IMR-90 (cell line): ENCODE data around the gene BSND. TPM values are rescaled to one million over a fixed set of nuclear protein-coding genes. Genes with fewer than 3 reads are reported as not detected.

Experiments used
- ATAC-seq: fragments of 200-7000 bp; cut with Tn5 transposase; 2 replicates; pipeline ENCODE4 v1.9.1; 2020; ENCODE audit warnings: low read depth, mild to moderate bottlenecking, moderate library complexity
- BruUV-seq: library from RNA; stranded (reverse); fragments of 400-500 nt; replicated peaks from 2 replicates; lab custom pipeline; 2021; lab: Mats Ljungman, UMichigan
- CTCF ChIA-PET: fragments of 300-600 bp; formaldehyde crosslinking; extraction: SDS; loops from one replicate; lab custom pipeline; 2021; ENCODE audit warnings: antibody characterized with exemption; lab: Yijun Ruan, JAX
- POLR2A ChIA-PET: fragments of 300-600 bp; sonication (Branson Sonifier 250); formaldehyde crosslinking; loops from one replicate; lab custom pipeline; 2022; ENCODE audit warnings: antibody characterized with exemption; ENCODE audit not compliant: unreplicated experiment; lab: Charles Lee
- DNase-seq: peaks from one replicate; pipeline ENCODE4 v3.0.0; 2013
- H2AFZ ChIP-seq: replicated peaks from 2 replicates; pipeline ENCODE3; 2013; ENCODE audit warnings: low read length, mild to moderate bottlenecking; ENCODE audit not compliant: poor library complexity
- H2AK5ac ChIP-seq: 2 replicates; pipeline ENCODE4 v1.6.1; 2013; ENCODE audit warnings: low read depth, low read length, inconsistent platforms
- H2AK9ac ChIP-seq: replicated peaks from 2 replicates; pipeline ENCODE3; 2013; ENCODE audit warnings: mild to moderate bottlenecking, low read depth, low read length, moderate library complexity; ENCODE audit not compliant: poor library complexity
- H2BK120ac ChIP-seq: 2 replicates; pipeline ENCODE4 v1.6.1; 2013; ENCODE audit warnings: low read depth, low read length, inconsistent platforms
- H2BK15ac ChIP-seq: 3 replicates; pipeline ENCODE4 v1.6.1; 2013; ENCODE audit warnings: low read depth, low read length, inconsistent platforms
- H2BK20ac ChIP-seq: 2 replicates; pipeline ENCODE4 v1.6.1; 2013; ENCODE audit warnings: low read depth, mild to moderate bottlenecking, inconsistent platforms, low read length, moderate library complexity
- H2BK5ac ChIP-seq: 2 replicates; pipeline ENCODE4 v1.6.1; 2013; ENCODE audit warnings: mild to moderate bottlenecking, low read depth, low read length, inconsistent platforms; ENCODE audit not compliant: poor library complexity, severe bottlenecking
- H3K14ac ChIP-seq: replicated peaks from 2 replicates; pipeline ENCODE4 v1.6.1; 2013; ENCODE audit warnings: low read depth, low read length, inconsistent platforms
- H3K18ac ChIP-seq: 2 replicates; pipeline ENCODE4 v1.6.1; 2013; ENCODE audit warnings: low read depth, low read length, control low read depth
- H3K23ac ChIP-seq: 2 replicates; pipeline ENCODE4 v1.6.1; 2013; ENCODE audit warnings: low read depth, low read length, inconsistent platforms
- H3K27ac ChIP-seq: 2 replicates; pipeline ENCODE4 v1.5.1; 2013; ENCODE audit warnings: mild to moderate bottlenecking, control low read depth, low read length; ENCODE audit not compliant: insufficient read depth
- H3K27me3 ChIP-seq: 2 replicates; pipeline ENCODE4 v1.6.1; 2013; ENCODE audit warnings: low read length; ENCODE audit not compliant: control insufficient read depth, insufficient read depth
- H3K36me3 ChIP-seq: 2 replicates; pipeline ENCODE4 v1.6.1; 2013; ENCODE audit warnings: low read length, mixed read lengths; ENCODE audit not compliant: control insufficient read depth, insufficient read depth
- H3K4ac ChIP-seq: 2 replicates; pipeline ENCODE4 v1.6.1; 2013; ENCODE audit warnings: low read depth, low read length, inconsistent platforms
- H3K4me1 ChIP-seq: 2 replicates; pipeline ENCODE4 v1.6.1; 2013; ENCODE audit warnings: low read length, mixed read lengths; ENCODE audit not compliant: control insufficient read depth, insufficient read depth
- H3K4me2 ChIP-seq: 2 replicates; pipeline ENCODE4 v1.6.1; 2013; ENCODE audit warnings: low read depth, mild to moderate bottlenecking, control low read depth, low read length, moderate library complexity
- H3K4me3 ChIP-seq: 2 replicates; pipeline ENCODE4 v1.5.1; 2013; ENCODE audit warnings: low read depth, mild to moderate bottlenecking, control low read depth, low read length, moderate library complexity; ENCODE audit not compliant: insufficient read depth
- H3K56ac ChIP-seq: 2 replicates; pipeline ENCODE4 v1.6.1; 2013; ENCODE audit warnings: low read length, inconsistent platforms; ENCODE audit not compliant: insufficient read depth; ENCODE audit errors: extremely low read depth
- H3K79me1 ChIP-seq, 2 experiments: 2 replicates each; pipeline ENCODE4 v1.6.1; 2013; ENCODE audit warnings: low read length in 2 of 2, inconsistent platforms in 1 of 2, low read depth in 1 of 2
- H3K9ac ChIP-seq: 2 replicates; pipeline ENCODE4 v1.6.1; 2013; ENCODE audit warnings: low read depth, low read length, control low read depth
- H3K9me1 ChIP-seq: 2 replicates; pipeline ENCODE4 v1.6.1; 2013; ENCODE audit warnings: low read length, inconsistent platforms; ENCODE audit not compliant: insufficient read depth
- H3K9me3 ChIP-seq: 2 replicates; pipeline ENCODE4 v1.6.1; 2013; ENCODE audit warnings: low read length; ENCODE audit not compliant: control insufficient read depth, insufficient read depth
- H4K20me1 ChIP-seq: 2 replicates; pipeline ENCODE4 v1.6.1; 2013; ENCODE audit warnings: low read length, inconsistent platforms; ENCODE audit not compliant: insufficient read depth
- H4K5ac ChIP-seq: 2 replicates; pipeline ENCODE4 v1.6.1; 2013; ENCODE audit warnings: mild to moderate bottlenecking, low read depth, low read length, control low read depth
- H4K8ac ChIP-seq, 2 experiments: 2 replicates each; pipeline ENCODE4 v1.6.1; 2013; ENCODE audit warnings: low read depth in 2 of 2, low read length in 2 of 2, control low read depth in 1 of 2, inconsistent platforms in 1 of 2
- H4K91ac ChIP-seq: 2 replicates; pipeline ENCODE4 v1.6.1; 2013; ENCODE audit warnings: low read depth, low read length, inconsistent platforms; ENCODE audit not compliant: insufficient read depth
- BHLHE40 ChIP-seq: fragments of 150-350 bp; IDR thresholded peaks from 2 replicates; pipeline ENCODE4 v1.6.1; 2016; ENCODE audit warnings: mild to moderate bottlenecking, low read depth, low read length
- CEBPB ChIP-seq: IDR thresholded peaks from 2 replicates; pipeline ENCODE4 v1.6.1; 2012; ENCODE audit warnings: low read depth, low read length, improper control_type of control experiment
- CHD1 ChIP-seq: IDR thresholded peaks from 2 replicates; pipeline ENCODE4 v1.6.1; 2012; ENCODE audit warnings: low read depth, low read length, improper control_type of control experiment
- CTCF ChIP-seq: conservative IDR thresholded peaks from 2 replicates; pipeline ENCODE4 v1.5.1; 2012; ENCODE audit warnings: mild to moderate bottlenecking, low read depth, low read length, improper control_type of control experiment
- ELK1 ChIP-seq: fragments of 150-350 bp; IDR thresholded peaks from 2 replicates; pipeline ENCODE4 v1.6.1; 2016; ENCODE audit warnings: low read depth, mild to moderate bottlenecking, low read length, moderate library complexity, borderline replicate concordance
- FOS ChIP-seq: fragments of 150-350 bp; IDR thresholded peaks from 2 replicates; pipeline ENCODE4 v1.6.1; 2016; ENCODE audit warnings: low read depth, low read length
- MAFK ChIP-seq: IDR thresholded peaks from 2 replicates; pipeline ENCODE4 v1.6.1; 2012; ENCODE audit warnings: low read depth, low read length, improper control_type of control experiment
- MAZ ChIP-seq: IDR thresholded peaks from 2 replicates; pipeline ENCODE4 v1.6.1; 2012; ENCODE audit warnings: low read depth, mild to moderate bottlenecking, low read length, improper control_type of control experiment, moderate library complexity, borderline replicate concordance
- MXI1 ChIP-seq: IDR thresholded peaks from 2 replicates; pipeline ENCODE4 v1.6.1; 2012; ENCODE audit warnings: low read depth, mild to moderate bottlenecking, low read length, moderate library complexity, borderline replicate concordance
- NFE2L2 ChIP-seq: fragments of 150-350 bp; IDR thresholded peaks from 2 replicates; pipeline ENCODE4 v1.6.1; 2016; ENCODE audit warnings: low read depth, mild to moderate bottlenecking, low read length
- POLR2A ChIP-seq: IDR thresholded peaks from 2 replicates; pipeline ENCODE4 v1.6.1; 2012; ENCODE audit warnings: mild to moderate bottlenecking, low read depth, low read length
- RAD21 ChIP-seq: IDR thresholded peaks from 2 replicates; pipeline ENCODE4 v1.6.1; 2012; ENCODE audit warnings: low read length, improper control_type of control experiment
- RCOR1 ChIP-seq: IDR thresholded peaks from 2 replicates; pipeline ENCODE4 v1.6.1; 2012; ENCODE audit warnings: mild to moderate bottlenecking, low read length, improper control_type of control experiment; ENCODE audit not compliant: insufficient replicate concordance
- RFX5 ChIP-seq: IDR thresholded peaks from 2 replicates; pipeline ENCODE4 v1.8.0; 2012; ENCODE audit warnings: low read depth, mild to moderate bottlenecking, low read length, moderate library complexity
- SMC3 ChIP-seq: fragments of 150-350 bp; IDR thresholded peaks from 2 replicates; pipeline ENCODE4 v1.6.1; 2016; ENCODE audit warnings: low read depth, mild to moderate bottlenecking, antibody characterized with exemption, low read length, moderate library complexity
- USF2 ChIP-seq: fragments of 150-350 bp; IDR thresholded peaks from 2 replicates; pipeline ENCODE4 v1.6.1; 2017; ENCODE audit warnings: mild to moderate bottlenecking, antibody characterized with exemption, low read length, low read depth
- WGBS, 2 experiments: methylation state at CpG; one replicate each; pipeline versions ENCODE4 v1.1.5 to v1.1.7; 2013; ENCODE audit warnings: missing lambda C conversion rate in 2 of 2; ENCODE audit not compliant: insufficient read length in 1 of 2; ENCODE audit errors: extremely low coverage in 2 of 2; 5-methylcytosine and 5-hydroxymethylcytosine counted together
- dilution Hi-C: fragments of 300-500 bp; cut with HindIII; formaldehyde crosslinking; loops from one replicate; pipeline ENCODE4 v1.14.3; 2018; ENCODE audit warnings: low sequenced_read_pairs; ENCODE audit not compliant: unreplicated experiment
- in situ Hi-C: fragments of 300-500 bp; cut with MboI; formaldehyde crosslinking; loops from 3 replicates; pipeline ENCODE4 v1.14.3; 2019; ENCODE audit warnings: low sequenced_read_pairs, inconsistent platforms, mixed read lengths
- intact Hi-C: fragments of 100-400 bp; cut with micrococcal nuclease; formaldehyde crosslinking; loops from 2 replicates; pipeline ENCODE4 v1.10.0; 2022
- polyA plus RNA-seq, 3 experiments: library from polyadenylated mRNA; depleted of rRNA; stranded (reverse); fragments of >200 nt; gene quantifications; 2 replicates each; pipeline ENCODE4 v1.2.3, GENCODE V29; 2012; ENCODE audit warnings: low replicate concordance in 1 of 3
- total RNA-seq: library from RNA; depleted of rRNA; stranded (reverse); fragments of >200 nt; gene quantifications from 2 replicates; pipeline ENCODE4 v1.2.3, GENCODE V29; 2012

Gene BSND
- total and polyA plus RNA-seq, 2 of the 4 experiments (the other 2 are of a cell fraction), result not detected

DNA sequence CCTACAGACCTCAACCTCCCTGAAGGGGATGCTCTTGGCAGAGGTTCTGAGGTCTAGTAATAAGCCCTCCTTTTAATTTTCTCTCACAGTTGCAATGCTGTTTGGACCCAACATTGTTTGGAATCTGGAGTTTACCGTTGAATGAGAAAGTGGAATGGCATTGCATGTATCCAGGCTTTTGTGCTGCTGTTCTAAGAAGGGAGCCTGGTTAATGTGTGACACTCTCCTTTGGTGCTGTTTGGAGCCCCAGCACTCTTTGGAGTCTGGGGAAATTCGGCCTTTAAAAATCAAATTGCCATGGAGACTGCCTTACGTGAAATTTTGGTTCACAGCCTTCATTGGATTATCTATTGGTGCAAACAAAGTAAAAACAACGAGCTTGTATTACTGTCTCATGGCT lies 42.0 kb upstream of the BSND start:
- H2AK5ac ChIP-seq, result no peak overlapping the region
- H3K56ac ChIP-seq, result no peak overlapping the region
- H2BK20ac ChIP-seq, result no peak overlapping the region
- no peaks in the 10 kb centered on the region for H3K36me3 ChIP-seq
- H3K27me3 ChIP-seq, result no peaks in the 10 kb centered on the region
- peaks cover 1% of the 10 kb centered on the region; the same call in 1 of the 2 replicates for H3K4me1 ChIP-seq
- no peaks in the 10 kb centered on the region for H3K79me1 ChIP-seq
- H2AFZ ChIP-seq, result no peak overlapping the region
- H4K20me1 ChIP-seq, result no peaks in the 10 kb centered on the region; the same call in 1 of the 2 replicates
- 46% methylated on average over 2 of the region's 4 CpGs; no CpG with 5 or more reads in 1 of the 2 experiments for WGBS, 2 experiments
- ATAC-seq, result no peak
- BruUV-seq, result no TSS peak
- H4K91ac ChIP-seq, result no peak overlapping the region
- no peak overlapping the region for H3K14ac ChIP-seq
- no peak overlapping the region for H3K4ac ChIP-seq
- dilution Hi-C loops, result no loop called here
- H2BK15ac ChIP-seq, result no peak overlapping the region
- H3K9ac ChIP-seq, result no peak overlapping the region
- H4K5ac ChIP-seq, result no peak overlapping the region
- in situ Hi-C loops, result no loop called here
- no peak overlapping the region for H3K18ac ChIP-seq
- no peak overlapping the region for H3K4me2 ChIP-seq
- H3K23ac ChIP-seq, result no peak overlapping the region
- CTCF ChIA-PET, result interaction anchor here (1.2 kb wide), 1 partner anchor 65 kb away, joined by 4 read pairs; no protein-coding TSS in a partner anchor
- peaks cover 5% of the 10 kb centered on the region for H3K9me3 ChIP-seq
- H4K8ac ChIP-seq, result no peak overlapping the region
- H3K4me3 ChIP-seq, result no peak overlapping the region
- POLR2A ChIA-PET, result no interaction called here
- no peak overlapping the region for H2BK5ac ChIP-seq
- 0 out of 2 replicates have a peak, but pooled peaks cover 5% of the 10 kb centered on the region for H3K9me1 ChIP-seq
- TF ChIP-seq RAD21 (no peak), CHD1 (no peak), FOS (no peak), CEBPB (no peak), POLR2A (no peak), ELK1 (no peak), MAFK (no peak), RFX5 (no peak), USF2 (no peak), CTCF (no peak), BHLHE40 (no peak), RCOR1 (no peak), SMC3 (no peak), MXI1 (no peak), MAZ (no peak), NFE2L2 (no peak)
- H2AK9ac ChIP-seq, result no peak overlapping the region
- H3K27ac ChIP-seq, result no peak overlapping the region
- no peak overlapping the region for H2BK120ac ChIP-seq
- DNase-seq, result no peak
- intact Hi-C loops, result no loop called here
